NOMO-1 treated with dmso at 0.1 percent for 144 hours (cell line): Measurements from ENCODE around the gene LRRC3.
"Not testable (repeated sequence)": the region's sequence is repeated elsewhere in the genome, so short reads cannot be mapped to it uniquely, and the experiment has no call there.

Experiments
- DNase-seq: peaks from one replicate; lab custom pipeline; 2025; ENCODE audit not compliant: unreplicated experiment; lab: John Stamatoyannopoulos, UW

LRRC3 gene

GRCh38 chr21:44495611-44496563 lies 40.6 kb downstream of the LRRC3 start:
- no peak for DNase-seq

DNA sequence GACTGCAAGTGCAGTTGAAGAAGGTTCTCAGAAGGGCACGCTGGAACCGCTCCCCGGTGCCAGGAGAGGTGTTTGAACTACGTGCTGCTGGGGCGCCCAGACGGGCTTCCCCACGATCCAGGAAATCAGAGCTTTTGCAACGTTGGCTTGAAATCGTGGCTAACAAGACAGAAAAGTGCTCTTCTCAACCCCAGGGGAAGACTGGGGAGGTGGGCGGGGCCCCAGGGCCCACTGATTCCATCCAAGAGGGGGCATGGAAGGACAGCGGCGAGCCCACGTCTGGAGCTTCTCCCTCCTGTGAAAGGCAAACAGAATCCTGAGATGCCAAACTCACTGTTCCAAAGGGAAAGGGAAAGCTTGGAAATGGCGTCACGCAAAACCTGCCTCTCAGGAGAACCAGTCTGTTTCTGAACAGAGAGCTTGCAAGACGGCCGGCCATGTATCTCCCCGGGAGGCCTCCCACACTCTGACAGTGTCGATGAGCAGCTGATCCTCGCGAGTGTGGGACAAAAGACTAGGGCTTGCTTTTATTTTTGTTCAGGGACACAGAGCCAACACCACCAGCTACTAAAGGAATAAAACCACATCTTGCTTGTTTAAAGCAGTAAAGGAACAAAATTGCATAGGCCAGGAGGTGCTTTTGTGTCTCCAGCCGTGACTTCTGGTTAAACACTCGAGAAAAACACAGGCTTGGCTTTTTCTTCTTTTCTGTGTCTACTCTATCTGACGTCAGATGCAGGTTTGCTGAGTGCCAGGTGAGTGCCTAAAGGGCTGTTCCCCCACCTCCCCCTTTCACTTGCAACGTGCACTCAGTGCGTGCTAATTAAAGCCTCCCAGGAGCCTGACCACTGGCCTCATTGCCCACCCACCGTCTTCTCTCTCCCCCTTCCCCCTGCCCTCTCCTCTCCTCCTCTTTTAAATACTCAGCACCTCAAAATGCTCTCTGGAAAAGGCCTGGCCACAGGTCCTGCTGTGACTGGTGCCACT lies 41.5 kb downstream of the LRRC3 start:
- no peak for DNase-seq

GRCh38 chr21:44497703-44498126 lies 42.4 kb downstream of the LRRC3 start:
- no peak for DNase-seq

- no peak for DNase-seq
These were observed 43.2 kb downstream of the LRRC3 start for GRCh38 chr21:44498280-44499210.

- DNase-seq, result no peak
These were observed 43.9 kb downstream of the LRRC3 start for GRCh38 chr21:44499211-44499560.

- no peak for DNase-seq
These were observed 44.3 kb downstream of the LRRC3 start for GRCh38 chr21:44499631-44500030.

DNA sequence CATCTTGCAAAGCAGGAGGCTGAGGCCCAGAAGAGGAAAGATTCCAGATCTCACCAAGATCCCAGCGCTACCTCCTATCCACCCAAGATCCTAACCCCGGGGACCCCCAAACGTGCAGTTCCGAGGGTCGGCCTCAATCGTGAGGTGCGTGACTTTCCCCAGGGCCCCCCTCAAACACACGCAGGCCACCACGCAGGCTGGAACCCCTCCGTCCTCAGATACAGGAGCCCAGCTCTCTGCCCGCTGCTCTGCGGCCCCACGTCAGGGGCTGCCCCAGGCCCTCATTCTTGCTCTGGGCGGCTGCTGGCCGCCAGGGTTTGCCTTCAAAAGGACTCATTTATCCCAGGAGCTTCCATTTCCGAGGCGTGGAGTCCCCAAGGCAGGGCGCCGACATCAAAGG lies 44.8 kb downstream of the LRRC3 start:
- no peak for DNase-seq

- DNase-seq, result no peak
These were observed 47.1 kb downstream of the LRRC3 start for GRCh38 chr21:44502171-44502958.

GRCh38 chr21:44503006-44503889 lies 47.9 kb downstream of the LRRC3 start:
- DNase-seq, result not testable (repeated sequence)

DNA sequence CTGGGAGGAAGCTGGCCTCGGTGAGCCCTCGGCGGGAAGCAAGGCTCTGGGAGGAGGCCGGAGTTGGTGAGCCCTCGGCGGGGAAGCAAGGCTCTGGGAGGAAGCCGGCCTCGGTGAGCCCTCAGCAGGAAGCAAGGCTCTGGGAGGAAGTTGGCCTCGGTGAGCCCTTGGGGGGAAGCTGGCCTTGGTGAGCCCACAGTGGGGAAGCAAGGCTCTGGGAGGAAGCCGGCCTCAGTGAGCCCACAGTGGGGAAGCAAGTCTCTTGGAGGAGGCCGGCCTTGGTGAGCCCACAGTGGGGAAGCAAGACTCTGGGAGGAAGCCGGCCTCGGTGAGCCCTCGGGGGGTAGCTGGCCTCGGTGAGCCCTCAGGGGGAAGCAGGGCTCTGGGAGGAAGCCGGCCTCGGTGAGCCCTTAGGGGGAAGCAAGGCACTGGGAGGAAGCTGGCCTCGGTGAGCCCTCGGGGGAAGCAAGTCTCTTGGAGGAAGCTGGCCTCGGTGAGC lies 48.6 kb downstream of the LRRC3 start:
- DNase-seq, result no peak

DNA sequence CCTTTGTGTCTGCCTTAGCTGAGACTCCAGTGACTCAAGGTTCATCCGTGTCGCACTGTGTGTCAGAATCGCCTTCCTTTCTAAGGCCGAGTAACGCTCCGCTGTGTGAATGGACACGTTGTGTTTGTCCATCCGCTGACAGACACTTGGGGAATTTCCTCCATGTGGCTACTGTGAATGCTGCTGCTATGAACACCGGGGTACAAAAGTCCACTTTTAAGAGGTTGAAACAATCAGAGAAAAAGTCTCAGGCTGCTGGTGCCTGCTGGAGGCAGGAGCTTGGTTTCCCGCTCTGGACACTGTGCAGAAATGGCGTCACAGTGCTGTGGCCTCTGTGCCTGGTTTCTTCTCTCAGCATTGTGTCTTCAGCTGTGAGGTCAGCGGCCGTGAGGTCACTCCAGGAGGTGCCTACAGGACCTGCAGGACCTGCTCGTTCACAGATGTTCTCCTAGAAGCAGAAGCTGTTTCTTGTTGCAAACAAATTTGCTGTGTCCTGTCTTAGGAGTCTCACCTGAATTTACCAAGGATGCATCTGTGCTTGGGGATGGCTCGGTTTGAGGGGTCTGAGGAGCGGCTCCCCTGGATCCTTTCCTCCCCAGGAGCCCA lies 50.5 kb downstream of the LRRC3 start:
- DNase-seq, result no peak

DNA sequence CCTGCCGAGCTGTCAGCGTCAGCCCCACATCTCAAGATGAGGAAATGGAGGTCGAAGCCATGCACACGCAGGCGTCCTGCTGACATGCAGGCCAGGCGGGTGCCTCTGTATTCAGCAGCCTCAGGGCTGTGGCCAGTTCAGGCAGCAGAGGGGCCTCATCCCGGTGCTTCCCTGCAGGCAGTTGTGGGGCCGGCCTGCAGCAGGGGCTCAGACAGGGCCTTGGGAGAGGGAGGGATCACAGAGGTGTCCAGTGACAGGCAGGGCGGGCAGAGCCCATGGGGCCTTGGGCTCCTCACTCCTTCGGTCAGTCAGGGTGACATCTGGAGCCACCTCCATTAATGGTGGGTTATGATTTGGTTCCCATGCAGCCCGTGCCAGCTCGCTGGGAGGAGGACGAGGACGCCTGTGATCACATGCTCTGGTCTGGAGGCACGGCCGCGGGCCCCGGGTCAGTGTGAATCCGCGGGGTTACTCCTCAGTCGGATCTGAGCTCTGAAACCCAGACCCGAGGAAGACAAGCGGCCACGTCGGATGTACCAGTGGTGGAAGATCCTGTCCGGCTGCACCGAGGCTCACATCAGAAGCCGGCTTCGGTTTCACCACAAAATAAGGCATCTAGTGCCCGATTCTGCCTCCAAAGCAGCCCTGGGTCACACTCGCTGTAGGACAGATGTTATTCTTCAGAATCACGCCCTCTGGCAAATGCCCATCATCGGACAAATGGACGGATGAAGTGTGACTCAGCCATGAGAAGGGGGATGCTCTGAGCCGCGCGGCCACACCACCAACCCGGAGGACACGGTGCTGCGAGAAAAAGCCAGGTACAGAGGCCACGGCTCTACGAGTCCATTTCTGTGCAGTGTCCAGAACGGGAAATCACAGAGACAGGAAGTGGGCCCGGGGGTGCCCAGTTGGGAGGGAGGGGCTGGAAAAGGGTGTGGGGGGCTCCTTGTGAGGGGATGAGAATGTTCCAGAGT lies 51.3 kb downstream of the LRRC3 start:
- DNase-seq, result no peak

DNA sequence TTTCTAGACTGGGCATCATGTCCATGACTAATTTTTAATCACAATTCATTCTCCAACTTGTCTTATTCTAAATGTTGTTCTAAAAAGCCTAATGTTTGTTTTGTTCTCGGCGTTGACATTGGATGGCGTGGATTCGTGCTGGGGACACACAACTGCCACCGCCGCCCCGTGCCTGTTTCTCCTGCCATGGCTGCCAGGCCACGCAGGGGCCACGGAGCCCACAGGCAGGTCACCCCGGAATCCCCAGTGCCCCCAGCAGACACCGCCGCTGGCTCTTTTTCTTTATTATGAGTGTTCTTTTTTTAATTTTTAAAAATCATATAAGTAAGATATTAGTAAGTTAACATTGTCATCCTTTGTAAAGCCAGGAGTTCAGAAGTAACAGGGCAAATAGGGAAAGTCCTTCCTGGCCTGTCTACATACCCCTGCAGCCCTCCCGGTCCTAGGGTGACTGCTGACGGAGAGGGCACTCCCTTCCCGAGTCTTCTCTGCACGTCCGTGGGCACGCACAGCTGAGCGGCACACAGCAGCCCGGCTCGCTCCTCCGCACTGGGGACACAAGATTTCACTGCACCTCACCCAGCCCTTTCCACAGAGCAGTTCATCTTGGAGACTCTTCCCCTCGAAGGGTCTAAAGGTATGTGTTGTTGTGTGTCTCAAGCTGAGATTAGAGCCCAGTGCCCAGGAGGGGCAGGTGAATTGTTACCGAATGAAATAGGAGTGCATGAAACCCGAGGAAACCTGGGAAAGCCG lies 52.5 kb downstream of the LRRC3 start:
- DNase-seq, result no peak

- no peak for DNase-seq
These were observed 53.1 kb downstream of the LRRC3 start for GRCh38 chr21:44508426-44508710.

DNA sequence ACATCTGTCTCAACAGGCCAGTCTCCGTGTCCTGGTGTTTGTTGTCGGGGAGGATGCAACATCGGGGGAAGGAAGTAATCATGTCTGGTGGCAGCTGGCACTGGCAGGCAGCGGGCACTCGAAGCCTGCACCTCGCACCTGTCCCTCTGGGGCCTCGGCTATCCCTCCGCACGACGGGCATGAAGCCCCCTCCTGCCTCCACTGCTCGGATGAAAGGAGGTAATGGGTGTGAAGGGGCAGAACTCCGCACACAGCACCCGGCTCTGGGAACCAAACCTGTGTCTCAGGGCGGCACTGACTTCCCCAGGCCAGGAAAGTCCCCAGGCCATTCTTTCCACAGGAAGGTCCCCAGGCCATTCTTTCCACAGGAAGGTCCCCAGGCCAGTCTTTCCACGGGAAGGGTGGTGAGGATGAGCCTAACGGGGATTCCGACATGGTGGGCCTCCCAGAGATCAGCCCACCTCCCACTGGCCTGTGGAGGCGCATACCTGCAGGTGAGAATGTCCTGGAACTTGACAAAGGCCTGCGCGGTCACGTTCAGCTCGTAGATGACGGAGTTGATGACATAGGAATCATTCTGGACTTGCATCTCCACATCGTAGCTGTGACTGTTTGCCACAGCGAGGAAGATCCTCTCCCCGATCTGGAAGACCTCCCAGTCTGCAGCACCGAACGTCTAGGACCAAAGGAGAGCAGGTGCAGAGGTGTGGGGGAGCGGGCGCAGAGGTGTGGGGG lies 53.6 kb downstream of the LRRC3 start:
- DNase-seq, result no peak

DNA sequence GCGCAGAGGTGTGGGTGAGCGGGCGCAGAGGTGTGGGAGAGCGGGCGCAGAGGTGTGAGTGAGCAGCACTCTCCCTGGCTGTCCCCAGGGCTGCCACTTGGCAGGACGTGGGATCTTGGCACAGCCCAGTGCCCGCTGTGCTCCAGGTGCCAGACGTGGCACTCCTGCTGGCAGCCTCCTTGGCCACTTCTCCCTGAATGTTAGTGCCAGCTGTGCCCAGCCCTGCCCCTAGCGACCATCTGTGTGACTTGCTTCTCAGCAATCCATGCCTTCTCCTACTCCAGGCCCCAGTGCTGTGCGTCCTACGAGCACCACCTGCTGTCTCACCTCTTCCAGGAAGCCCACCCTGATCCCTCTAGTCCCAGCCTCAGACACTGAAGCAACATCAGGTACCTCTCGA lies 54.2 kb downstream of the LRRC3 start:
- no peak for DNase-seq
